ENCODE measurements around the gene MIPEP.
"Not testable (repeated sequence)": the region's sequence is repeated elsewhere in the genome, so short reads cannot be mapped to it uniquely, and the experiment has no call there.

Gene MIPEP

DNA sequence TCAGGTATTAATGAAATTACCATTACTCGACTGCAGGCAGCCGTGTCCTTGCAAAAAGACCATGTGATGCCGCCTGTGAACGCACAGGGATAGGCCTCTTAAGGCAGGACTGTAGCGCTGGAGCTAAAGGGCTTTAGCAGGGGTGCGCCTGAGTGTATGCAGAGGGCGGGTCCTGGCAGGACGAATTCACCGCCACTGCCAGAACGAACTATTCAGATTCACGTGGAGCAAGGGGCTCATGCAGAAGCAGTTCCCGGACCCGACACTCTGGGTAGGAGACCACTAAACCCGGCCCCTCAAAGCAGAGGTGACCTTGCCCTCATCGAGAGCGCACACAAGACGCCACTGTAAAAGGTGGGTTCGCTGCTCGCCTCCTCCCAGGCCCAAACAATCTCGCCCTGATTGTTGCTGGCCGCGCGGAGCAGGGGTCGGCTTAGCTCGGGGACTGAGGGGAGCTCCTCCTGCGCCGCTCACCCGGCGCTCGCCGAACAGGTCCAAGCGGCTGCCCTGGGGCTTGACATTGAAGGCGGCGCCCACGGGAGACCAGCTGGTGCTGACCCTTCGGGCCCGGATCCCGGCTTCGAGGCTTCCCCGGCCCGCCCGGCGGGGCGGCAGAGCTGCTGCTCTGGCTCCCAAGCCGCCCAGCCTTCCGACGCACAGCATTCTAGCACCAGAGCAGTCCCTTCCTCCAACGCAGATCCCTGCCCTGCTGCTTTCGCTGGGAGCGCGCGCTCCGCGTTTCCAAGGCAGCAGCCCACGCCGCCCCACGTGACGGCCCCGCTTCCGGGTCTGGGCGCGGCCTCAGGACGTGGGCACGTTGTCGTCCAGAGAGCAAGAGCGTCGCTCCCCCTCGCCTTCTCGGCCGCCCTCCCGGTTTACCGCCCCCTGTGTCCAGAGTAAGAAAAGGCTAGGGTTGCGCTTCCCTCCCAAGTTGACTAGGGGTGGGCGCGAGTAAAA, at the start of gene MIPEP:
Gene MIPEP (minus strand): TSS at position 743 of the 957 bp plus-strand sequence. CDS start 80 bp downstream, at position 663.
- DNase-seq (ENCODE audit: low read depth), result peak; percentile 81

DNA sequence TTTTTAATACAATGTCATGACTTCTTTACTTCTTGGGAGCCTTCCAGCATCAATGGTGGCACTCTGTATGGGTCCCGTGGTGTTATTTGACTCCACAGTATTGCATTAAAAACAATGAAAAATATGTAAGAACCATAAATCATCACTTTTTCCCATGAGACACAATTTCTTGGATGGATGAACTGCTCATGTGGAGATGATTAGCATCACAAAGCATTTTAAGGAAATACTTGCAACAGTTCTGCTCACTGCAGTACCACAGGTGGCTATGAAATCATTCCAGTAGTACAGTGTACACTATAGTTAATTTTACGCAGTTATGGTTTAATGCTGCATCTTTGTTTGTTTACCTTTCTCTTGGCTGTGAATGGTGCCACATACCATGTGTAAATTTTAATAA, 45.3 kb upstream of the MIPEP start:
- no peak for DNase-seq (ENCODE audit: low read depth)

DNA sequence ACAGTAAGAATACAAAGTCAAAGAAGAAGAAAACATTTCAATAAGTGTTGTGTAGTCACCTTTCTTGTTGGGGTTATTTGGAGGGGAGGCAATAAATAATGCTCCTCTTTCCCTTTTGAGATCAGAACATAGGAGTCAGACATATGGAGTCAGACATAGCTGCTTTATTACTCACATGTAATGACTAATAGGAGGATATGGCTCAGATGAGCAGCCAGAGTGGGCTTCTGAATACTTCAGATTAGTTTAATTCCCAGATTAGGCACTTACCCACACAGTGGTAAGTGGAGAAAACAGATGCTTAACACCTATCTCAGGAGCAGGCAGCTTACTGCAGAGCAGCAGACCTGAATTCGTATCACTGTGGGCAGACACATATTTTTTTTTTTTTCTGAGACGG, 39.8 kb upstream of the MIPEP start:
- DNase-seq (ENCODE audit: low read depth), result no peak

DNA sequence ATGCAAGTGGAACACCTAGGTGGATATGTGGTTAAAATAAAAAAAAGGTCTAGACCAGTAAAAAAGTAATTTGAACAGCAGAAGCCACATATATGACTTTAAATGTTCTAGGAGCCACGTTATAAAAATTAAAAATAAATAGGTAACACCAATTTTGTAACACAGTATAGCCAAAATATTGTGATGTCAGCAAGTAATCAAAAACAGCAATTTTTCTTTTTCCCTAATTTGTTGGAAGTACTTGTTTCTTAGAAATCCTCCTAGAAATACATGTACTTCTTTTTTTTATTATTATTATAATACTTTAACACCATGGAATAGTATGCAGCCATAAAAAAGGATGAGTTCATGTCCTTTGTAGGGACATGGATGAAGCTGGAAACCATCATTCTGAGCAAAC, 33.8 kb upstream of the MIPEP start:
- no peak for DNase-seq (ENCODE audit: low read depth)

DNA sequence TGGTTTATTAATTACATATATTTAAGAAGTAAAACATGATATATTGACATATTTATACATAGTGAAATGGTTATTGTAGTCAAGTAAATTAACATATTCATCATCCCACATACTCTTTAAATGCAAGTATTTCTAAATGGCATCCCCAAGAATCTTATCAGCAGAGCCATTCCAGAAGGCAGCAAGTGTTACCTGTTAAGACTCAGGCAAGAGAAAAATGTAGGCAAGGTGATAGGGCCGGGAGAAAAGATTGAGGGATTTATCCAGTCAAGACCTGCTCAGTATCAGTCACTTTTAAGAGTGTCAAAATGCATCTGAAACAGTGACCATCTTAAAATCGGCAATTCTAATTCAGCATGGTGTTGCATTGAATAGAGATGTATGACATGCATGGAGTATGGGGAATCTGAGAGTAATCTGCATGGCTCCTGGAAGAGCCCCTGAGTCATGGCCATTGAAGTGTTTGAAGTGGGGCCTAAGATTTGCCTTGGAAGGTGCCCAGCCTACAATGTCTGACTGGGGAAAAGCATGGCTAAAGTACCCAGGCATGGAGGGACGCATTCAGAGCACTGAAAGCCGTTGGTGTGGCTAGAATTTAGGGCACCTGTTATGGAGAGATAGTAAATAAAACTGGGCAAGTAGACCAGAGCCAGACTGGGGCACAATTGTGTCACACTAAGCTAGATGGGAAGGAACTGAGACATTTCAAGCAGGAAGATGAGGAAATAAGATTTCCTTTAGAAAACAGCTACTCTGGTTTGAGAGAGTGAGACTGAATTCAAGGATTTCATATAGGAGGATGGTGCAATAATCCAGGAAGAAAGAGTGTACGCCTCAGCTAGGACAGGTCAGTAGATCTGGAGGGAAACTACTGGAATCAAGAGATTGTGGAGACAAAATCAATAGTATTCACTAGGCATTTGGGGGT, 33.1 kb upstream of the MIPEP start:
- no peak for DNase-seq (ENCODE audit: low read depth)

DNA sequence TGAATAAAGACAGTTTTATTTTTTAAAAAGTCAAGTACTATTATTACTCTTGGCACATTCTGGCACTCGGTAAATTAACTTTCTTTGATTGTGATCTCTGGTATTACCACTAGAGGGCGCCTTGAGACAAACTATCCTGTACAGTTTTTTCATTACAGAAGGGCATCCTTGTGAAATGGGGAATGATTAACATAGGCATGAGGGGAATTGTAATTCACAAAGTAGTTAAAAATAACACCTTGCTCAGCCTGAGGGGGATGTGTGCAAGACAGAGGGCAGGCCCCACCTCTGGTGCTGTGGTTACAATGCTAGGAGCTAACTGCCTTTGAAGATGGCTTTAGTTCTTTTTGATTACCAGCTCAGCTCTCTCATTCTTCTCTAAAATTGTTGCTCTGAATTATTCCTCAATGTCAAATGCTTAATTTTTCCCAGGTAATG, 32.3 kb upstream of the MIPEP start:
- no peak for DNase-seq (ENCODE audit: low read depth)

DNA sequence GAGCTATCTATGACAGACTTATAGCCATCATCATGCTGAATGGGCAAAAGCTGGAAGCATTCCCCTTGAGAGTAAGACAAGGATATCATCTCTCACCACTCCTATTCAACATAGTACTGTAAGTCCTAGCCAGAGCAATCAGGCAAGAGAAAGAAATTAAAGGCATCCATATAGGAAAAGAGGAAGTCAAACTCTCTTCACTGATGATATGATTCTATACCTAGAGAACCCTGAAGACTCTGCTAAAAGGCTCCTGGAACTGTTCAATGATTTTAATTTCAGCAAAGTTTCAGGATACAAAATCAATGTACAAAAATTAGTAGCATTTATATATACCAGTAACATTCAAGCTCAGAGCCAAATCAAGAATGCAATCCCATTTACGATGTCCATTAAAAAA, 29.8 kb upstream of the MIPEP start:
- DNase-seq (ENCODE audit: low read depth), result no peak

DNA sequence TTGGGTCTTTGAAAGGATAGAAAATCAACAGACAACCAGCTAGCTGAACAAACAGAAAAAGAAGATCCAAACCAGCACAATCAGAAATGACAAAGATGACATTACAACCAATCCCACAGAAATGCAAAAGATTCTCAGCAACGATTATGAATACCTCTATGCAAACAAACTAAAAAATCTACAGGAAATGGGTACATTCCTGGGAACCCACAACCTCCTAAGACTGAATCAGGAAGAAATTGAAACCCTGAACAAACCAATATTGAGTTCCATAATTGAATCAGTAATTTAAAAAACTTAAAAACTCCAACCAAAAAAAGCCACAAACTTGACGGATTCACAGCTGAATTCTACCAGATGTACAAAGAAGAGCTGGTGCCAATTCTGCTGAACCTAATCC, 29.0 kb upstream of the MIPEP start:
- DNase-seq (ENCODE audit: low read depth), result no peak

DNA sequence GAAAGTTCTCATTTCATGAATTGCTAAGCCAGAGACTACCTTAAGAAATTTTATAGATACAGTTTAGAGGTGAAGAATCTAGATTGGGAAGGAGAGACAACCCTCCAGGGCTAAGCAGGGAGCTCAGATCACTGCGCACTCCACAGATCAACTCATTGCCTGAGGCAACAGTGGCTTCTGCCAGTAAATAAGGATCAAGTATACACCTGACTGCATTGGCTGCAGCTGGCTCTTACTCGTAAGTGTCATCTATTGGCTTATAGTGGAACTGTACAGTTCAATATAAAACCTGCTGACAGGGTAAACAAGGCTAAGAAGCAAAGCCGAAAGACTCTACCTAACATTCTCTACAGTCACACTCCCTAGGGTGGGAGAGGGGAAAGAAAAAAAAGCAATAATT, 26.1 kb upstream of the MIPEP start:
- no peak for DNase-seq (ENCODE audit: low read depth)

DNA sequence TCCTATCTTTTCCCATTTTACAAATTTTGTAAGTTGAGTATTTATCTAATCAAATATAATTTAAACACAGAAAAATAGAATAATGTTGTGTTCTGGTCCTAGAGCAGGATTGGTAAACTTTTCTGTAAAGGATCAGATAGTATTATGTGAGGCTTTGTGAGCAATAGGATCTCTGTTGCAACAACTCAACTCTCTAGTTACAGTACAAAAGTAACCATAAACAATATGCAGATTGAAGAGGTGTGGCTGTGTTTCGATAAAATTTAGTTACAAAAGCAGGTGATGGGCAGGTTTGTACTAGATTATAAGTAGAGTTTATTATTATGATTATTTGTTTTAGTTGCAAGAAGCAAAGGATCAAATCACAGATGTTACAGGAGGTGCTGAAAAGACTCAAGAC, 23.3 kb upstream of the MIPEP start:
- no peak for DNase-seq (ENCODE audit: low read depth)

DNA sequence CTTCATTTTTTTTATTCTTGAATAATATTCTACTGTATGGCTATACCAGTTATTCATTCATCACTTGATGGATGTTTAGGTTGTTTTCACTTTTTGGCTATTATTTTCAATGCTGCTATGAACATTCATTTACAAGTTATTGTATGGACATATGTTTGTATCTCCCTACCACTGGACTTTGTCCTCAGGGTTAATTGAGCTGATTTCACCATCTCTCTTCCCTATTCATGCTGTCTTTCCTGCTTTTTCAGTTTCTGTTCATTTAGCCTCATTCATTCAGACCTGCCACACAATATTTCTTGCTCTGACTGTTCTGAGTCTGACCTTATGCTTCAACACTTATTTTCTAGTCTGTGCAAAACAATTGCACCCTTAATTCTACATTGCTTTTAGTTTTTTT, 20.4 kb upstream of the MIPEP start:
- no peak for DNase-seq (ENCODE audit: low read depth)

DNA sequence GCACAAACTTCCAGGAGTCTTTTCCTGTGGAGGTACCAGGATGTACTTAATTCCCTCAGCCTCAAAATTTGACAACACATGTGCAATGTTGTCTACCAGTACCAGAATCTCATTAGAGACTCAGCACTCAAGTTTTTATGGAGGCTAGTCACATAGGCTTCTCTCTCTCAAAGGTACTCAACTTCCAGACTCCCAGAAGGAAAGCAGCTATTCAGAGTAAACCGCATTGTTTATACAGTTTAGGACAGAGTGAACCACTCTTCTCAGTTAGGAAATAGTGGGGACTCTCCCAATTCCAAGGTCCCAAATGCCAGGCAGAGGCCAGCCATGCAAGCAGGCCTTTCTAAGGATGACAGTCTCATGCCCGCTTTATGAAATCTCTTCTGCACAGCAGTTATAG, 16.6 kb upstream of the MIPEP start:
- DNase-seq (ENCODE audit: low read depth), result no peak

DNA sequence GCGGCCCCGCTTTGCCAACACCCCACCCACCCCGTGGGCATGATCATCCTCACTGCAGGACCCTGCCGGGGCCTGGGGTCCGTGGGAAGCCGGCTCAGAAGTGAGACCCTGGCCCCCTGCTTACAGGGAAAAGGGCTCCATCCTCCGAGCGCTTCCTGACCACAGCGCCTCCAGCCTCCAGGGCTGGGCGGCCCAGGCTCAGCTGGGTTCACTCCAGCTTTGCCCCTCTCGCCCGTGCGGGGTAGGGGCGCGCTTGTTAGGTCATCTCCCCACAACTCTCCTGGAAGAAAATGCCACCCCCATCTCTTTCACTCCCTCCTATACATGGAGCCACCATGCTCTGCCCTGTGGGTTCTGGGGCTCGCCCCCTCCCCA, 14.7 kb upstream of the MIPEP start:
- no peak for DNase-seq (ENCODE audit: low read depth)

DNA sequence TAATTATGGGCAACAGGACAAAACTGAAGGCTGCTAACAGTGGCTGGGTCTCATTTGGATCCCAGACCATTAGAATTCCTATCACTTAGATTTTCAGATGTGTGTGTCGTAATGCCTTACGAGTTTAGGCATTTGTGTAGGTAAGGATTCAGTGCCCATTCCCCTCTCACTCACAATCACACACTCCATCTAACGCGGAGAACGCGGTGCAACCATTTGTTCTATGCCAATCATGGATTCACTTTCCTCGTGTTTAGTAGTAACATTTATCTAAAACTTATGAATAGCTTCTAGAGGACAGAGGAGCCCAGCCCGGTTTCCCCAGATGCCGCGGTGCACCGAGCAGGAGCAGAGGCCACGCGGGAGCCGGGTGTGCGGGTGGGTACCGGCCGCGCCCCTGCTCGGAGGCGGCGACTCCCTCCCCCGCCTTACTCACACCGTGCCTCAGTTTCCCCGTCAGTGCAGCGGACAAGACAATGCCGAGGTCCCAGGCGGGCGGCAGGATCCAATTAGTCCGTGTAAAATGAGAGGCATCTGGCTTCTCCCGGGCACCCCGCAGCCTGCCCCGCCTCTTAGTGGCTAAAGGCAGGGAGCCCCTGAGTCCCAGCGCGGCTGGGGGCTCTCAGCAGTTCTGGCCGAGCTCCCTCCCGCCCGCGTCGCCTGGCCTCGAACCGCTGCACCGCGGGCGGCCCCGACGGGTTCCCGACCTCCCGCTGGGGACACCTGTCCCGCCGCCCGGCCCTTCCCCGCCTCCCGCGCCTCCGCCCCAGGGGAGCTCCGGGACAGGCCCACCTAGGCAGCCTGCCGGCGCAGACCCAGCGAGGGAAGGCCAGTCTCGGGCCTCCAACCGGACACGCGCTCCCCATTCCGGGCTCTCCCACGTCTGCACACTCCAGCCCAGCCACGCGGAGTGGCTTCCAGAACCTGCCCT, 14.0 kb upstream of the MIPEP start:
- no peak for DNase-seq (ENCODE audit: low read depth)

DNA sequence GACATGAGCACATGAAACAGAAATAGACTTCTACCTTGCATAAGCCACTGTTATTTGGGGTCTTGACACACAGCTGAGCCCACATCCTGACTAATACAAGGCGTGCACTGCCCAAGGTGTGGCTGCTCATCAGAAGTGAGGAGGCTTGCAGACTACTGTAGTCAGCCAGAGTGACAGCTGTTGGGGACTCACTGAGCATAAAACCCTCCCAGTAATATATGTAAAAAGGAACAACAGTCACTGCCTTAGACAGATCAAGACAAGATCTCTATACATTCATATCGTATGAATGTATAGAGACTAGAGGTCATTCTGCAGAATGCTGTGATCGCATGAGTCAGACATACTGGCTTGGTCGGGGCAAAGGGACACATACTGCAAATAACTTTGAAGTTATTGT, 12.2 kb upstream of the MIPEP start:
- no peak for DNase-seq (ENCODE audit: low read depth)

DNA sequence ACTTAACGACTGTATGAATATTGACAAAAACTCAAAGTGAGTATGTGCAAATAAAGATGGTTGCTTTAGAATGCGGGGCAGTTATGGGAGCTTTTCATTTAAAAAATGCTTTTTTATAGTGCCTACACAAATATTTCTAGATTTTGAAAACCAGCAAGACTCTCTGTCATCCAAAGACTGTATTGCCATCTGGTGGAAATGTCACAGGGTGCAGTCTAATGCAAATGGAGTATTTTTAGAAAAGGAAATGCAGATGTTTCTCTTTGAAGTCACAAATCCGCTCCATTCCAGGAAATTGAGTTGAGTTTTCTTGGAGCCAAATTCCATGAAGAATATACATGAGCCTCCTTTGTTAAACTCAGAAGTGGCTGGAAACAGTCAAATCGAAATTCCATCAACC, 10.4 kb upstream of the MIPEP start:
- DNase-seq (ENCODE audit: low read depth), result no peak

DNA sequence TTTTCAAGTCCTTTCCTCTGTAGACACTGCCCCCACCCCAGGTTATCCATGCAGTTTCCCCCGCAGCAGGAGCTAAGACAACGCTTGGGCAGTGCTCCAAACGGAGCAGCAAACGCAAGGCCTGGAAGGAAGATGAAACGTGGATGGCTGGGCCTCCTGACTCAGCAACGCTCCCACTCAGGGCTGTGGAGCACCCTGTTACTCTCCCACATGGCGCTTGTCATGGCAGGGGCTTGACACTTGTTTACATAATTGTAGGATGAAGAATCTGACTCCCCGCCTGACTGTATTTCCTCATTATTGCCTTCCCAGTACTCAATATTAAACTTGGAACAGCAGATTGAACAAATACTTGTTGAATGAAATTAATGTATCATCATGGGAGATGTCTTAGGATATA, 8.9 kb upstream of the MIPEP start:
- no peak for DNase-seq (ENCODE audit: low read depth)

DNA sequence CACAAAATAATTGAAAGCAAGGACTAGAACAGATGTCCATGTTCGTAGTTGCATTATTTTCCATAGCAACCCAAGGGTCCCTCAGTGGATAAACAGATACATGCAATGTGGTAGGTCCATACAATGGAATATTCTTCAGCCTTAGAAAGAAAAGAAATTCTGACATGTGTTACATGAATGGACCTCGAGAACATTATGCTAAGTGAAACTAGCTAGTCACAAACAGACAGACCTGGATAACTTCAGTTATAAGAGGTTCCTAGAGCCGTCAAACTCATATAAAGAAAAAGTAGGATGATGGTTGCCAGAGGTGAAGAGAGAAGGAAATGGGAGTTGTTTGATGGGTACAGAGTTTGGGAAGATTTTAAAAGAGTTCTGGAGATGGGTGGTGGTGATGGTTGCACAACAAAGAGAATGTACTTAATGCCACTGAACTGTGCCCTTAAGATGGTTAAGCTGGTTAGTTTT, 8.3 kb upstream of the MIPEP start, which contains the start of gene C1QTNF9B:
Gene C1QTNF9B (minus strand): TSS at position 51 of the 468 bp plus-strand sequence.
- DNase-seq (ENCODE audit: low read depth), result not testable (repeated sequence)

DNA sequence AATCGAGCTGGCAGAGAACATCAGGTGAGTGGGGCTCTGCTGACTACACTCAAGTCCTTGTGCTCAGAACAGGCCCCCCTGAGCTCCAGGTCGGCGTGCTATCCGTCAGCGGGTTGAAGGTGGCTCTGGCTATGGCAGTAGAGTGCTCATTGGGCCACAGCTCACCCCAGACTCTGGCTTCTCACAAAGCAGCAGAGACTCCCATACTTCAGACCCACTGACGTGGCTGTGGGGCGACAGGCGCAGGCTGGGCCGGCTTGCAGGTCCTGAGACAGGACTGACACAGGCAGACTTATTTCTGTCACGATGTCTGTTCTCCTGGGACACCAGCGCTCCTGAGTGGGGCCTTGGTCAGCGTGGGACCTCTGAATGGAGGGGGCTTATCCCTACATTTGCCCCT, 5.5 kb upstream of the MIPEP start:
- DNase-seq (ENCODE audit: low read depth), result not testable (repeated sequence)

DNA sequence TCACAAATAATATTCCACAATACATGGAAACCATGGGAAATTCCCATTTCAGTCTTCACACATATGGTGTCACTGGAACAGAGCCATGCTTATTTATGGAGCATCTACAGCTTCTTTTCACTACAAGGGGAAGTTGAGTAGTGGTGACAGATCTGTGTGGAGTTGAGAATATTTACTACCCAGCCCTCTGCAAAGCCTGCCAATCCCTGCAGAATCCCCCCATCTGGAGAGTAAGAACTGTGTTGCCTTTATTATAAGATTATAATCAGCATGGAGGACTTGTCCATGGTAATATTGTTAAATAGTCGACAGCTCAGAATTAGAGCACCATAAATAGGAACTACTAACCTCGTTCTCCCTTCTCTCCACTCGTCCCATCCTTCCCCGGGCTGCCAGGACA, 4.6 kb upstream of the MIPEP start:
- DNase-seq (ENCODE audit: low read depth), result not testable (repeated sequence)
